ENCODE measurements around the gene GPRIN1.

DNA sequence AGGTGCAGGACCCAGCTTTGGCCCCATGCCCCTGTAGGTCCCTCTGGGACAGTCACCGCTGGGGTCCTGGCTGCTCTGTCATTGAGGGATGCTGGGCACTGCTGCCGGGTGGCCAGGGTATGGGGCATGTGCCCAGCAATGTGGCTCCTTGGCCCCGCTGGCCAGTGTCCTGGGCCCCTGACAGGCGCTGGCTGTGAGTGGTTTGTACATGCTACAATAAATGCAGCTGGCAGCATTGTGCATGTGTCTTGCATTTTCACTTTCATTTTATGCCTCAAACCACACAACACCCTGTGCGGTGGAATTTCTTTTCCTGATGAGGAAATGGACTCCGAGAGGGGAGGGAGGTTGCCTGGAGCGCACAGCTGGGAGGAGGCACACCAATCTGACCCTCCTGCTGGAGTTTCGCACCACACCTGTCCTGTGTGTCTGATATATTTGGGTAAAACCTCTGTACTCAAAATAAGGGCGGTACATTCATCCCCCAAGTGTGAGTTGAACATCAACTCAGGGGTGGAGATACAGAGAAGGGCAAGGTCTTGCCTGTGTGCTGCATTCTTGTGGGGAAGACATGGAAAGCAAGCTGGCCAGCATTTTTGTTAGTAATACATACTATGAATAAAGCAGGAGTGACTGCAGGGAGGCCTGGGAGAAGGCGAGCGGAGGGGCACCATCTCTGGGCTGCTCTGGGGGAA lies 49.0 kb upstream of the GPRIN1 start:
- TF ChIP-seq, protein P1, sequence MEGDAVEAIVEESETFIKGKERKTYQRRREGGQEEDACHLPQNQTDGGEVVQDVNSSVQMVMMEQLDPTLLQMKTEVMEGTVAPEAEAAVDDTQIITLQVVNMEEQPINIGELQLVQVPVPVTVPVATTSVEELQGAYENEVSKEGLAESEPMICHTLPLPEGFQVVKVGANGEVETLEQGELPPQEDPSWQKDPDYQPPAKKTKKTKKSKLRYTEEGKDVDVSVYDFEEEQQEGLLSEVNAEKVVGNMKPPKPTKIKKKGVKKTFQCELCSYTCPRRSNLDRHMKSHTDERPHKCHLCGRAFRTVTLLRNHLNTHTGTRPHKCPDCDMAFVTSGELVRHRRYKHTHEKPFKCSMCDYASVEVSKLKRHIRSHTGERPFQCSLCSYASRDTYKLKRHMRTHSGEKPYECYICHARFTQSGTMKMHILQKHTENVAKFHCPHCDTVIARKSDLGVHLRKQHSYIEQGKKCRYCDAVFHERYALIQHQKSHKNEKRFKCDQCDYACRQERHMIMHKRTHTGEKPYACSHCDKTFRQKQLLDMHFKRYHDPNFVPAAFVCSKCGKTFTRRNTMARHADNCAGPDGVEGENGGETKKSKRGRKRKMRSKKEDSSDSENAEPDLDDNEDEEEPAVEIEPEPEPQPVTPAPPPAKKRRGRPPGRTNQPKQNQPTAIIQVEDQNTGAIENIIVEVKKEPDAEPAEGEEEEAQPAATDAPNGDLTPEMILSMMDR (IDR thresholded peaks at IDR 0.05): no peak
- TF ChIP-seq EZH2 (IDR thresholded peaks at IDR 0.05; ENCODE audit: borderline replicate concordance, insufficient read depth, low read depth, low read length, poor library complexity, severe bottlenecking): no peak

All from B cell (primary cell).